Activated naive CD4-positive, alpha-beta T cell treated with anti-CD3 and anti-CD28 coated beads, Interleukin-2, amount 10 ng/mL, durations not matched to agents 7 days and 5 days (primary cell): ENCODE results near the gene EVX1.
A peak's percentile ranks its signal among the peaks of the same experiment; 100 is the strongest.

Source experiments
- CTCF ChIA-PET: fragments of 350-600 bp; sonication (Branson Sonifier 250); formaldehyde crosslinking; loops from one replicate; lab custom pipeline; 2021; ENCODE audit warnings: antibody characterized with exemption; lab: Charles Lee
- DNase-seq: peaks from one replicate; pipeline ENCODE4 v3.0.0-alpha.2; 2020
- H3K27ac Mint-ChIP-seq: one replicate; pipeline ENCODE4 v1.8.0; 2021; ENCODE audit warnings: mild to moderate bottlenecking, moderate library complexity, mixed read lengths
- H3K27me3 Mint-ChIP-seq: one replicate; pipeline ENCODE4 v1.8.0; 2021; ENCODE audit warnings: mild to moderate bottlenecking, mixed read lengths
- H3K36me3 Mint-ChIP-seq: one replicate; pipeline ENCODE4 v1.8.0; 2021; ENCODE audit warnings: mixed read lengths
- H3K4me1 Mint-ChIP-seq: one replicate; pipeline ENCODE4 v1.8.0; 2021; ENCODE audit warnings: mixed read lengths
- H3K4me3 Mint-ChIP-seq: one replicate; pipeline ENCODE4 v1.8.0; 2021; ENCODE audit warnings: mild to moderate bottlenecking, moderate library complexity, mixed read lengths
- H3K9me3 Mint-ChIP-seq: one replicate; pipeline ENCODE4 v1.8.0; 2021; ENCODE audit warnings: mixed read lengths

EVX1 gene

DNA sequence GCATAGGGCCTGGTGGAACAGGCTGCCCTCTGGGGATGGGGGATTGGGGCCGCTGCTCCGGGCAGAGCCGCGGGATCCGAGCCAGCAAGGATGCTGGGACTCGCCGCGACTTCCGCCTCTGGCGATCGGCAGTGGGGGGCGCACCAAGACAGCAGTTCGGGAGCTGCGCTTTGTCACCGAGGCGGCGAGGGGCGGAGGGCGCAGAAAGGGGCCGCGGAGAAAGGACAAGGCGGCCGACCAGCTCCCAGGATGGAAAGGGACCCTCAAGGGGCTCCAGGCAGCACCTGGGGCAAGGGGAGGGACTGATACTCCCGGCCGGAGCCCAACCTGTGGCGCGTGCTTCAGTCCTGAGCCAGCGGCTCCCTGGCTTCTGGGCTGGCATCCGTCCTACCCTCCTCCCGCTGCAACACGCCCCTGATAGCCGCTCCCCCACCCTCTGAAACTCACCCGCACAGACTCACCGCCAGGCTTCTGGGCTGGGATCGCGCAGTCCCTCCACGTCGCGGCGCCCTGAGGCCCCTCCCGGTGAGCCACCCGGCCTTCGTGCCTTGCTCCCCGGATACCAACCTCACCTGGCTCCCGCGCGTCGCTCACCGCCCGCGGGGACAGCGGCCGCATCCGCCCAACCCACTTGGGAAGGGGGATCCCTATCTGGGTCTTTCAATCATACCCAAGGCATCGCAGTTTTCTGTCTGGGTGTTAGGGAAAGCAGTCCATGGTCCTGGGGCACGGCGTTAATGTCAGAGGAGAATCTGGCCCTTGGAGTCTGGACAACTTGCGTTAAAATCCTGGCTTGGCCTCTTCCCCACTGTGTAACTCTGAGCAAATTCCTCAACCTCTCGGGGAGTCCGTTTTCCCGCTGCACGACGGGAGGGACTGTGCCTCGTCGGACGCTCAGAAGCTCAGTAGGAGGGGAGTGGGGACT lies 7.0 kb upstream of the EVX1 start:
- DNase-seq: no peak
- CTCF ChIA-PET: interaction anchor here (0.6 kb wide), 1 partner anchor 562 kb away, joined by 3 read pairs; no protein-coding TSS in a partner anchor
- Mint-ChIP-seq H3K9me3 (no peaks in the 10 kb centered on the region), H3K27me3 (peaks cover 76% of the 10 kb centered on the region), H3K4me3 (peak overlapping the region; percentile 7), H3K36me3 (no peaks in the 10 kb centered on the region), H3K27ac (no peak overlapping the region), H3K4me1 (peaks cover 6% of the 10 kb centered on the region)

DNA sequence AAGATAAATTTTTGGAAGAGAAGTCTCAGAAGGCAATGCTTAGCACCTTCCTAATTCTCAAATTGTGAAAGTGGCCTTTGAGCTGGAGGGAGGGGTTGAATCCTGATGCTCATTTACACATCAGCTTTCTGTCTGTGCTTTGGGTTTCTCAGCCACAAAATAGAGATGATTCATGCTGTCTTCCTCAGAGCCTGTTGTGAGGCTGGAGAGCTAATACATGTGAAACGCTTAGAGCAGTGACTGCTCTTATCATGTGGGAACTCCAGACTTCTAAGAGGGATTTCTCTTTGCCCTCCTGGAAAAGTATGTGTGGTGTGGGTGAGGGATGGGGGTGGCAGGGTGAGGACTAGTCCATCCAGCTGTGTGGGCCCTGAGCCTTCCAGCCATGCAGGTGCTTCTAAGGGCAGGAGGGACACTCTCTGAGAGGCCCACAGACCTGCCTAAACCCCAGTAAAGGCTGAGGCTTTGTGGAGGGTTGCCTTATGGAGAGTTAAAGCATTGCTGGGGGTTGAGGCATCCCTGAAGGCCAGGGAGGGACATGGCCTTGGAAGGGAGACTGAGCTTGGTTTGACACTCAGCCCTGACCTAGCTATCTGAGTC lies 4.8 kb upstream of the EVX1 start:
- Mint-ChIP-seq H3K9me3 (no peaks in the 10 kb centered on the region), H3K27me3 (peaks cover 92% of the 10 kb centered on the region), H3K36me3 (no peaks in the 10 kb centered on the region), H3K4me1 (peaks cover 10% of the 10 kb centered on the region), H3K27ac (peak overlapping the region; percentile 30), H3K4me3 (no peak overlapping the region)
- CTCF ChIA-PET: interaction anchor here (0.8 to 1.0 kb wide), 3 partner anchors 28 to 683 kb away, joined by 3 to 4 read pairs (median 3); no protein-coding TSS in a partner anchor
- DNase-seq: no peak

DNA sequence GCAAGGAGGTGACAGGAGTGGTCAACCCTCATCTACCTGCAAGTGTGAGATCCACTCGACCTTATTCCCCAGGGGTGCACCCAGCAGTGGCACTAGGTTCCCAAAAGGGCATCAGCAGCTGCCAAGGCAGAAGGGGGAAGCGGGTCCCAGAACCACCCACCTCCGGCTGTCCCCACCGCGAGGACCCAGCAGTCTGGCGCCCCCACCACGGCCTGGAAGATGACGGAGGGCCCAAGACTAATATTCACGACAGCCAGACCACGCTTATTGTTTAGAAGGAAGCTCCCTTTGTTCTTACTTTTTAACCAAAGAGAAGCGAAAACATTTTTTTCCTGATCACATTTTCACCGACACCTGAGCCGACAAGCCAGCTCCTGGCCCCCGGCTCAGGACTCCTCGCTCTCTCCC lies 3.6 kb upstream of the EVX1 start:
- Mint-ChIP-seq H3K9me3 (no peaks in the 10 kb centered on the region), H3K4me1 (peaks cover 10% of the 10 kb centered on the region), H3K27me3 (peaks cover 100% of the 10 kb centered on the region), H3K36me3 (no peaks in the 10 kb centered on the region), H3K4me3 (no peak overlapping the region), H3K27ac (no peak overlapping the region)
- CTCF ChIA-PET: interaction anchor here (1.0 kb wide), 2 partner anchors 43 to 49 kb away, joined by 3 read pairs; no protein-coding TSS in a partner anchor
- no peak for DNase-seq

DNA sequence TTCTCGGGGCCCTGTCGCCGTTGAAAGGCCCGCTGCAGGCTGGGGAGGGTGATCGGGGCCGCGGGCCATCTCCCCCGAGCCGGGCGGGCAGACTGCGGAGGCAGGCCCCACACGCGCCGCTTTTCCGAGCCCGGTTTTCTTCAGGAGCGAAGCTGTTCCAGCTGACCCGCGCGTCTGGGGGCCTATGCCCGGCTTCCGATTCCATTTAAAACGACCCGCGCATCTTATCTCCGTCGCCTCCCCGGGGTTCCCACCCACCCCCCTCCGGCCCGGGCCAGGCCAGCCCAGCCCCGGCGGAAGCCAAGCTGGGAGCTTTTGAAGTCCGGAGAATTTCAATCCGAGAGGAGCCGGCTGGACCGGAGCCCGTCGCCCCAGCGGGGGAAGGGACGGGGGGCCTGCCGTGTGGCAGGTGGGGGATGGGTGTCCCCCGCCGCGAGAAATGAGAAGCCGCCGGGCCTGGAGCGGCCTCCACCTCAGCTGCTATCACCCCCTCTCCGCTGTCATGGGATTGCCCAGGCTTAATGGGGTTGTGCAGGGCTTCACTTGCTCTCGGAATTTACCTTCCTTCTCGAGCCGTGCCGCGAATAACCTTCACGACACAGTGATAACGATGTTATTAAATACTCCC lies 3.1 kb upstream of the EVX1 start:
- Mint-ChIP-seq H3K36me3 (no peaks in the 10 kb centered on the region), H3K27me3 (peaks cover 100% of the 10 kb centered on the region), H3K4me3 (no peak overlapping the region), H3K9me3 (no peaks in the 10 kb centered on the region), H3K4me1 (peaks cover 10% of the 10 kb centered on the region), H3K27ac (peak overlapping the region; percentile 19)
- DNase-seq: no peak
- CTCF ChIA-PET: interaction anchor here (0.9 to 1.0 kb wide), 3 partner anchors 43 to 89 kb away, joined by 3 read pairs; no protein-coding TSS in a partner anchor

DNA sequence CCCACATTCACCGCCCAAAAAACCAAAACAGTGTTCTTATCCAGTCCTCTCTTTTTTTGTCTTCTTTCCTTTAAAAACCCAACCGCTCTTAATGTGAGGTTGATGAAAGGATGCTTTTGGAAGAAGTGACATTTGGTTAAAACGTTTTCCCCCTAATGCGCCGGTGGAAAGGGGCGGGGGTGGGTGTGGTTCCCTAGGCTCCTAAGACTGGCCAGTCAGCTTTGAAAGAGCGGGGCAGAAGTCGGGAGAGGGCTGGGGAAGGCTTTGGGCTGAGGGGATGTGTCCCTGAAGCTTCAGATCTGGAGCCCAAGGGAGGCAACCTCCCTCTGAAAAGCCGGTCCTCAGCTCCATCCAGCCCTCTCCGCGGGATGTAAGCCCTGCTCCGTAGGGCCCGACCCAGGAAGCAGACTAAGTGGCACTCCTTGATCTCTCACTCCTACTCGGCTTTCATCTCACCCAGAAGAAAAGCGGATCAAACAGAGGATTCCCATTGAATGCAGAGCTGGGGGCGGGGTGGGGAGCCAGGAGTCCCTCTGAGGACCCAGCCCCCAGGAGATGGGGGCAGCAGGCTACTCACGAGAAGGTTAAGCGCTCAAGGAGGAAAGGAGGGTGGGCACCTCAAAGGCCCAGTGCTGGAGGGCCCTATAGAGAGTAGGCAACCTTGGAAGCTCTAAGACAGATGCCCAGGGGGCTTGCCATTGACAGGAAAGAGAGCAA lies 2.4 kb upstream of the EVX1 start:
- CTCF ChIA-PET: interaction anchor here (0.9 to 1.0 kb wide), 2 partner anchors 18 to 89 kb away, joined by 3 to 5 read pairs; no protein-coding TSS in a partner anchor
- no peaks in the 10 kb centered on the region for H3K36me3 Mint-ChIP-seq
- peak overlapping the region; percentile 19 for H3K27ac Mint-ChIP-seq

DNA sequence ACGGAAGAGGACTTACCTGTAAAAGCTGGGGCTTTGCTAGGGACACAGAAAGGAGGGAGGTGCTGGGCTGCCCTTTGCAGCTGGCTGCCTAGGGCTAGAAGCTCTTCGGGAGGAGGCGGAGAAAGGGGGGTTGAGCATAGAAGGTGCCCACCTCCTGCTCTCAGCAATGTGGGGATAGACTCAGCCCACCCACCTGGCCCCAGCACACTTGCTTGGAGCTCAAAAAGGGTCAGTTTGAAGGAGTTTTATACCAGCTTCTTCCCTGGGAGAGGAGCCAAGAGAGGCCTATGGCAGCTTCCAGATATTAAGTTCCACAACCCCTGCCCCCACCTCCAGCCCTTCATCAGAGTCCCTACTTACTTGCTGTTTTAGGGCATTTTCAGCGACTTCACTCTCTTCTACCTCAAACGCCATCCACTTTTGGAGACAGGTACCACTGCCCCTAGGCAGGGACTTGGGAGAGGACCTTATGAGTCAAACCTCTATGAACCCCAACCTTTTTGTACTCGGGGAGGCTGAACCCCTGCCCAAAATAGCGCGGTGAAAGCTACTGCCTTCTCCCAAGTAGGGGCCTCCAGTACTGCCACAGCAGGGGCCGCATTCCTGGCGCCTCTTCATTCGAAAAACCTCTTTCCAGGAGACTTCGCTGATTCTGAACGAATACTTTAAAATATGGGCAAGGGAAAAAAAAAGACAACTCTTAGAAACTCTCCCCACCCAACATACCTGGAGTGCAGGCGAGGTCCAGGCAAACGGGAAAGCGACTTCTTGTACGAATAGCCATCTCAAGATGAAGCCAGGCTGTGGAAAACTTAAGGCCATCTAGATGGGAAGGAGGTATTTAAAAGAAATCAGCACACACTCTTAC lies 1.2 kb upstream of the EVX1 start:
- DNase-seq: no peak
- no peak overlapping the region for H3K4me3 Mint-ChIP-seq
- CTCF ChIA-PET: interaction anchor here (1.0 to 1.3 kb wide), 4 partner anchors 19 to 779 kb away, joined by 3 to 5 read pairs (median 5); no protein-coding TSS in a partner anchor
- no peaks in the 10 kb centered on the region for H3K9me3 Mint-ChIP-seq
- peaks cover 5% of the 10 kb centered on the region for H3K4me1 Mint-ChIP-seq
- H3K27me3 Mint-ChIP-seq: peaks cover 100% of the 10 kb centered on the region
- peak overlapping the region; percentile 84 for H3K27ac Mint-ChIP-seq
- no peaks in the 10 kb centered on the region for H3K36me3 Mint-ChIP-seq

More for the DNA sequence above, 2.4 kb upstream of the EVX1 start:
- H3K4me1 Mint-ChIP-seq: peaks cover 7% of the 10 kb centered on the region
- H3K4me3 Mint-ChIP-seq: no peak overlapping the region
- DNase-seq: no peak
- H3K9me3 Mint-ChIP-seq: no peaks in the 10 kb centered on the region
- H3K27me3 Mint-ChIP-seq: peaks cover 100% of the 10 kb centered on the region

DNA sequence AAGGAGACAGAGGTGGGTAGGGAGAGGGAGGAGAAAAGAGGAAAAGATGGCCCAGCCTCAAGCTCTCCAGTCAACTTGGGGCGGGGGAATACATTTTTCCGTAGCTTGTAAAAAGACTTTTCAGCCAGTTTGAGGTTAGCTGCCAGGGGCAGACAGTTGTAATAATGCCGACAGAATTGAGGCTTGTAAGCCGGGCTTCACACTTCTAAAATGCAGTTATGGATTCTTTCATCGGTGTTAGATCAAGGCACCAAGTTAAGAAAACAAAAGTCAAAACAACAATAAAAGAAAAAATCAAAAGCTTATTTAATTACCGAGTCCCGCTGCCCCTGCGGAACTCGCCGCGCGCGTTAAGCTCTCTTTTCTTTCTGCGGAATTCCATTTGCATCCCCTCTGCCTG lies 448 bp upstream of the EVX1 start:
- H3K27ac Mint-ChIP-seq: peak overlapping the region; percentile 72
- peaks cover 100% of the 10 kb centered on the region for H3K27me3 Mint-ChIP-seq
- H3K4me1 Mint-ChIP-seq: peaks cover 3% of the 10 kb centered on the region
- CTCF ChIA-PET: interaction anchor here (0.7 to 1.3 kb wide), 4 partner anchors 32 to 778 kb away, joined by 3 to 5 read pairs (median 4); no protein-coding TSS in a partner anchor
- no peak for DNase-seq
- H3K36me3 Mint-ChIP-seq: no peaks in the 10 kb centered on the region
- no peaks in the 10 kb centered on the region for H3K9me3 Mint-ChIP-seq
- H3K4me3 Mint-ChIP-seq: peak overlapping the region; percentile 22

DNA sequence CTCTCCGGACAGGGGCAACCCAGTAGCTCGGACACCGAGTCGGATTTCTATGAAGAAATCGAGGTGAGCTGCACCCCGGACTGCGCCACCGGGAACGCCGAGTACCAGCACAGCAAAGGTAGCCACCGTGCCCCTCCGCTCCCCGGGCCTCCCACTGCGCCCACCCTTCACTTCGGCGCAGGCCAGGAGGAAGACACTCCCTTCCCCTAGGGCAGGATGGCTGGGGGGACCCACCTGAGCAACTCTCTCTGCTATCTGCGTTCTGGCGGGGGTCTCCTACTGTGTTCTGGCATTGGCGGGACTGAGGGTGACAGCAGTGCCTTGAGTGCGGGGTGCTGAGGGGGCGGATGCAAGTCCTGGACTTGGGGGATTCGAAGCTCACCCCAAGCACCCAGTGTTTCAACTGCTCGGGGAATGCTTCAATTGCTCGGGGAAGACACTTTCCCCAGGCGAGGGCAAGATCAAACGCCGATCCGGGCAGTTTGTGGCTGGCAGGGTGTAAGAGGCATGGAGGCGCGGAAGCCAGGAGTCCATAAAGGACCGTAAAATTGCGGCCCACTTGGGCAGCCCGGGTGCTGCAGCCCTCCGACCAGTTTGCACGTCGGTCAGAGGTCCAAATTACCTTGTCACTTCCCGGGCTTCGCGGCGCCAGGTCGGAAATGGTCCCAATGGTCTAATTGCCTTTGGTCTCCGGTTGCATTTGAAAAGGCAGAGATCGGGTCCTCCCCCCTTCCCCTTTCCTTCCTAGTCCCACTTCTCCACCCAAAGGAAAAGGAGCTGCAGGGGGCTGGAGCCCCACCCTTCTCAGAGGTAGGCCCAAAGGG lies 950 bp downstream of the EVX1 start:
- no peaks in the 10 kb centered on the region for H3K36me3 Mint-ChIP-seq
- peaks cover 100% of the 10 kb centered on the region for H3K27me3 Mint-ChIP-seq
- no peak overlapping the region for H3K4me3 Mint-ChIP-seq
- no peaks in the 10 kb centered on the region for H3K9me3 Mint-ChIP-seq
- CTCF ChIA-PET: interaction anchor here (1.3 kb wide), 1 partner anchor 48 kb away, joined by 5 read pairs; no protein-coding TSS in a partner anchor
- peak overlapping the region; percentile 30 for H3K27ac Mint-ChIP-seq
- no peak for DNase-seq
- peaks cover 3% of the 10 kb centered on the region for H3K4me1 Mint-ChIP-seq

DNA sequence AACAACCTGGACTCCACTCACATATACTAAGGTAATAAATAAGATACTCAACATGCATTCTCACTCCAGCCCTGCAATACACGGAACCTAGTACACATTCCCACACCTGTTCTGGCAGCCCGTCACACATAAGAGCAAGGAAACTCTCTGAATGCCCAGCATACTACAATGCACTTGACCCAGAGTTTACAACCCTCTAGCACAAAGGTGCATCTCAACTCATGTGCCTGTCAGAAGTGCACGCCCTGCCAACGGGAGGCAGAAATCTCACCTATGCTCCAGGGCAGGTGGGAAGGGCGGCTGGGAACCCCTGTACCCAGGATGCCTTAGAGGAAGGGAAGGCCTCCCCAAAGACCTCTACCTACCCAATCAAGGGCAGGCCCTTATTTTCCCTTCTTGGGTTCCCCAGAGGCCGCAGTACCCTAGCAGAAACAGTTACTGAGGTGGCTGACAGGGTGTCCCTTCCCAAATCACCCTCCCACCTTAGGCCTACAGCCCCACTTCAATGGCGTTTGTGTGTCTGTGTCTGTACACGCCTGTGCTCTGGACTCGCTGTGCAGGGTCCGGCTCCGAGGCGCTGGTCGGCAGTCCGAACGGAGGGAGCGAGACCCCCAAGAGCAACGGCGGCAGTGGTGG lies 2.0 kb downstream of the EVX1 start:
- H3K27ac Mint-ChIP-seq: no peak overlapping the region
- H3K27me3 Mint-ChIP-seq: peaks cover 100% of the 10 kb centered on the region
- no peak overlapping the region for H3K4me3 Mint-ChIP-seq
- peaks cover 3% of the 10 kb centered on the region for H3K4me1 Mint-ChIP-seq
- H3K36me3 Mint-ChIP-seq: no peaks in the 10 kb centered on the region
- no peaks in the 10 kb centered on the region for H3K9me3 Mint-ChIP-seq
- DNase-seq: no peak
- CTCF ChIA-PET: no interaction called here

DNA sequence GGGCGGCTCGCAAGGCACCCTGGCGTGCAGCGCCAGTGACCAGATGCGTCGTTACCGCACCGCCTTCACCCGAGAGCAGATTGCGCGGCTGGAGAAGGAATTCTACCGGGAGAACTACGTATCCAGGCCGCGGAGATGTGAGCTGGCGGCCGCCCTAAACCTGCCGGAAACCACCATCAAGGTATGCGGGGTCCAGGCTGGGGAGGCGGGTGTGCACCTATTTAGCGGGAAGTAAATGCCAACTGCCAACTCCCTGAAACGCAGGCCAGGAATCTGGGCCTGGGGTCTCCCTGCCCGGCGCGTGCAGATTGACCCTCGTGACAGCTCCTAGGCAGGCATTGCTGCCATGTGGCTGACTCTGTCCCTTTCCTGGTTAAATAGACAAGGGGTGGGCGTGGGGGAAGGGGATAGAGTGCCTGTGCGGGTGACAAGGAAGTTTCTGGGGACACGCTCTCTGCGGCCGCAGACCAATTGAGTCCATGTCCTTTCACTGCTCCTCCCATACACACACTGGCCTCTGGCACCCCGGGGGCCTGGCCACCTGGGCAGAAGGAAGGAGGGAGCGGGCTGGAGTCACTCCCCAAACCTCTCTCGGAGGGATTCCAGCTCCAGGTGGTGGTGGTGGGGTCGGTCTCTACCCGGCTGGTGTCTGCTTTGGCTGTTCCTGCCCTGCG lies 2.7 kb downstream of the EVX1 start:
- Mint-ChIP-seq H3K4me3 (no peak overlapping the region), H3K27ac (peak overlapping the region; percentile 33), H3K27me3 (peaks cover 100% of the 10 kb centered on the region), H3K4me1 (peaks cover 3% of the 10 kb centered on the region), H3K36me3 (no peaks in the 10 kb centered on the region), H3K9me3 (no peaks in the 10 kb centered on the region)
- DNase-seq: no peak
- CTCF ChIA-PET: no interaction called here
